Nucleus accumbens (tissue), 56 donors: Measurements from ENCODE around the gene SLC2A4RG.

Experiments used
- DNase-seq, 56 donors: peaks; one replicate each; lab custom pipeline; 2025; lab: John Stamatoyannopoulos, UW

Gene SLC2A4RG

GRCh38 chr20:63737945-63738686 lies 1.5 kb upstream of the SLC2A4RG start:
- no peak for DNase-seq

- peak in 4 of 56 donors; percentile 23 to 52 (median 39) for DNase-seq
These were observed 868 bp upstream of the SLC2A4RG start for GRCh38 chr20:63738687-63739129.

GRCh38 chr20:63740070-63740626 lies 572 bp downstream of the SLC2A4RG start:
- peak in 8 of 56 donors; percentile 11 to 64 (median 24) for DNase-seq

GRCh38 chr20:63740627-63741353 lies 1.2 kb downstream of the SLC2A4RG start:
- peak in 47 of 56 donors; percentile 35 to 84 (median 63) for DNase-seq

- DNase-seq: no peak
These were observed 1.7 kb downstream of the SLC2A4RG start for GRCh38 chr20:63741354-63741675.

GRCh38 chr20:63741676-63742380 lies 2.3 kb downstream of the SLC2A4RG start:
- DNase-seq: no peak

GRCh38 chr20:63742381-63743024 lies 2.9 kb downstream of the SLC2A4RG start:
- DNase-seq: no peak

GRCh38 chr20:63743210-63743970 lies 3.8 kb downstream of the SLC2A4RG start:
- no peak for DNase-seq

GRCh38 chr20:63744158-63744557 lies 4.6 kb downstream of the SLC2A4RG start:
- no peak for DNase-seq

- DNase-seq: no peak
These were observed 5.2 kb downstream of the SLC2A4RG start for GRCh38 chr20:63744574-63745423.

- no peak for DNase-seq
These were observed 5.8 kb downstream of the SLC2A4RG start for GRCh38 chr20:63745424-63745805.

- DNase-seq: no peak
These were observed 6.6 kb downstream of the SLC2A4RG start for GRCh38 chr20:63745961-63746731.

- no peak for DNase-seq
These were observed 7.3 kb downstream of the SLC2A4RG start for GRCh38 chr20:63746751-63747315.

GRCh38 chr20:63747622-63748069 lies 8.1 kb downstream of the SLC2A4RG start:
- no peak for DNase-seq

GRCh38 chr20:63748070-63748933 lies 8.7 kb downstream of the SLC2A4RG start:
- no peak for DNase-seq

- DNase-seq: no peak
These were observed 9.3 kb downstream of the SLC2A4RG start for GRCh38 chr20:63748934-63749270.
